H1 (cell line): ENCODE results near the gene LEMD2. TPM values are rescaled to one million over a fixed set of nuclear protein-coding genes. Genes with fewer than 3 reads are reported as not detected.

Experiments used
- CTCF ChIA-PET: fragments of 300-600 bp; sonication (Branson Sonifier 250); formaldehyde crosslinking; loops from one replicate; lab custom pipeline; 2021; ENCODE audit not compliant: partially characterized antibody; lab: Charles Lee
- POLR2A ChIA-PET: fragments of 300-600 bp; sonication (Branson Sonifier 250); formaldehyde crosslinking; loops from one replicate; lab custom pipeline; 2021; ENCODE audit warnings: inconsistent platforms; ENCODE audit not compliant: partially characterized antibody; lab: Charles Lee
- DNase-seq, 2 experiments: peaks; one replicate each; pipeline versions ENCODE4 v3.0.0 to v3.0.0-alpha.2; 2010 to 2022; ENCODE audit warnings: low spot score in 2 of 2, low read depth in 1 of 2, mixed read lengths in 1 of 2
- FAIRE-seq: peaks from 2 replicates; lab custom pipeline; 2011; peaks lifted over from hg19 to GRCh38; lab: Jason Lieb, UNC
- H2AFZ ChIP-seq: 2 replicates; pipeline ENCODE4 v1.8.1; 2012; ENCODE audit warnings: low read length, inconsistent platforms
- H2AK5ac ChIP-seq: 2 replicates; pipeline ENCODE4 v1.6.1; 2013; ENCODE audit warnings: low read depth, low read length
- H2BK120ac ChIP-seq: replicated peaks from 2 replicates; pipeline ENCODE3; 2013; ENCODE audit warnings: low read depth, low read length, inconsistent platforms
- H2BK12ac ChIP-seq: 2 replicates; pipeline ENCODE4 v1.6.1; 2013; ENCODE audit warnings: low read depth, low read length
- H2BK15ac ChIP-seq: 2 replicates; pipeline ENCODE4 v1.6.1; 2013; ENCODE audit warnings: low read length
- H2BK20ac ChIP-seq: 2 replicates; pipeline ENCODE4 v1.6.1; 2013; ENCODE audit warnings: low read length
- H2BK5ac ChIP-seq: 2 replicates; pipeline ENCODE4 v1.6.1; 2013; ENCODE audit warnings: low read depth, low read length
- H3K14ac ChIP-seq: 2 replicates; pipeline ENCODE4 v1.6.1; 2013; ENCODE audit warnings: inconsistent platforms; ENCODE audit not compliant: insufficient read length
- H3K18ac ChIP-seq: 2 replicates; pipeline ENCODE4 v1.6.1; 2013; ENCODE audit warnings: low read length; ENCODE audit errors: extremely low read depth
- H3K23ac ChIP-seq: 2 replicates; pipeline ENCODE4 v1.6.1; 2013; ENCODE audit warnings: inconsistent platforms; ENCODE audit not compliant: insufficient read length
- H3K23me2 ChIP-seq: 2 replicates; pipeline ENCODE4 v1.6.1; 2013; ENCODE audit warnings: low read depth, low read length
- H3K27ac ChIP-seq: 2 replicates; pipeline ENCODE4 v1.6.1; 2011; ENCODE audit warnings: low read depth, low read length, inconsistent platforms
- H3K27me3 ChIP-seq, 4 experiments: replicated peaks in 1 of 4; 1 replicate in 1 of 4; 2 replicates in 3 of 4; pipeline versions ENCODE4 v1.6.1 to v1.8.1; 2011 to 2013; ENCODE audit warnings: low read length in 3 of 4, mild to moderate bottlenecking in 3 of 4, inconsistent platforms in 2 of 4, mixed read lengths in 2 of 4, moderate library complexity in 1 of 4; ENCODE audit not compliant: control insufficient read depth in 3 of 4, insufficient read depth in 3 of 4; ENCODE audit errors: extremely low read depth in 1 of 4
- H3K36me3 ChIP-seq, 4 experiments: 2 replicates each; pipeline versions ENCODE4 v1.6.1 to v1.8.1; 2011 to 2013; ENCODE audit warnings: mild to moderate bottlenecking in 4 of 4, low read length in 3 of 4, moderate library complexity in 2 of 4, control low read depth in 1 of 4, inconsistent platforms in 1 of 4; ENCODE audit not compliant: insufficient read depth in 4 of 4, control insufficient read depth in 2 of 4
- H3K4ac ChIP-seq: replicated peaks from 2 replicates; pipeline ENCODE3; 2013; ENCODE audit warnings: low read length, low read depth, mixed read lengths, inconsistent platforms; ENCODE audit not compliant: insufficient read length
- H3K4me1 ChIP-seq, 4 experiments: replicated peaks in 1 of 4; 1 replicate in 1 of 4; 2 replicates in 3 of 4; pipeline versions ENCODE4 v1.6.1 to v1.8.1; 2011 to 2013; ENCODE audit warnings: low read length in 3 of 4, inconsistent platforms in 2 of 4, mixed read lengths in 1 of 4; ENCODE audit not compliant: insufficient read depth in 4 of 4, control insufficient read depth in 3 of 4
- H3K4me2 ChIP-seq, 2 experiments: 2 replicates each; pipeline versions ENCODE4 v1.6.1 to v1.8.1; 2011 to 2013; ENCODE audit warnings: low read depth in 2 of 2, low read length in 2 of 2, control low read depth in 1 of 2, inconsistent platforms in 1 of 2, mild to moderate bottlenecking in 1 of 2; ENCODE audit not compliant: insufficient read depth in 1 of 2
- H3K4me3 ChIP-seq, 4 experiments: fragments of 200-600, 300-600 bp in 1 of 4; sonication (generic), shearing (Covaris generic), sonication (Bioruptor Twin) in 1 of 4; 2 replicates each; pipeline versions ENCODE4 v1.5.1 to v1.8.1; 2011 to 2016; ENCODE audit warnings: low read length in 4 of 4, low read depth in 3 of 4, control low read depth in 2 of 4, inconsistent platforms in 2 of 4, mild to moderate bottlenecking in 2 of 4, mixed read lengths in 1 of 4, moderate library complexity in 1 of 4; ENCODE audit not compliant: insufficient read depth in 2 of 4; ENCODE audit errors: extremely low read depth in 1 of 4
- H3K56ac ChIP-seq: replicated peaks from 2 replicates; pipeline ENCODE3; 2013; ENCODE audit warnings: low read depth, mild to moderate bottlenecking, mixed read lengths, low read length, inconsistent platforms; ENCODE audit not compliant: insufficient read length
- H3K79me1 ChIP-seq: 2 replicates; pipeline ENCODE4 v1.6.1; 2013; ENCODE audit warnings: low read depth, low read length, control low read depth
- H3K79me2 ChIP-seq, 2 experiments: 2 replicates each; pipeline versions ENCODE4 v1.6.1 to v1.8.1; 2012 to 2013; ENCODE audit warnings: low read length in 2 of 2, mild to moderate bottlenecking in 2 of 2, inconsistent platforms in 1 of 2; ENCODE audit not compliant: insufficient read depth in 2 of 2, control insufficient read depth in 1 of 2
- H3K9ac ChIP-seq, 4 experiments: replicated peaks in 1 of 4; 1 replicate in 1 of 4; 2 replicates in 3 of 4; pipeline versions ENCODE4 v1.6.1 to v1.8.1; 2011 to 2013; ENCODE audit warnings: low read depth in 3 of 4, low read length in 3 of 4, control low read depth in 2 of 4, mild to moderate bottlenecking in 2 of 4, moderate library complexity in 2 of 4, inconsistent platforms in 1 of 4; ENCODE audit errors: extremely low read depth in 1 of 4
- H3K9me3 ChIP-seq, 2 experiments: 2 replicates each; pipeline versions ENCODE4 v1.6.1 to v1.8.1; 2012 to 2013; ENCODE audit warnings: mild to moderate bottlenecking in 2 of 2, moderate library complexity in 2 of 2, control low read depth in 1 of 2, inconsistent platforms in 1 of 2, low read depth in 1 of 2, low read length in 1 of 2, mixed read lengths in 1 of 2; ENCODE audit not compliant: insufficient read depth in 2 of 2
- H4K20me1 ChIP-seq, 2 experiments: replicated peaks in 1 of 2; 2 replicates each; pipeline versions ENCODE3 to v1.8.1; 2011 to 2013; ENCODE audit warnings: inconsistent platforms in 2 of 2, low read length in 2 of 2, mild to moderate bottlenecking in 1 of 2; ENCODE audit not compliant: insufficient read depth in 2 of 2, control insufficient read depth in 1 of 2
- H4K5ac ChIP-seq: 2 replicates; pipeline ENCODE4 v1.6.1; 2013; ENCODE audit warnings: low read length, low read depth, mixed read lengths, inconsistent platforms; ENCODE audit not compliant: insufficient read length
- H4K8ac ChIP-seq: 2 replicates; pipeline ENCODE4 v1.8.0; 2013; ENCODE audit warnings: mild to moderate bottlenecking, moderate library complexity, low read length, inconsistent platforms; ENCODE audit not compliant: insufficient read depth; ENCODE audit errors: extremely low read depth
- H4K91ac ChIP-seq: replicated peaks from 2 replicates; pipeline ENCODE3; 2013; ENCODE audit warnings: low read length, mixed read lengths, inconsistent platforms; ENCODE audit not compliant: insufficient read length
- ATF2 ChIP-seq: IDR thresholded peaks from 2 replicates; pipeline ENCODE4 v1.6.1; 2012; ENCODE audit warnings: low read length, inconsistent platforms
- CHD1 ChIP-seq: IDR thresholded peaks from 2 replicates; pipeline ENCODE4 v1.6.1; 2012; ENCODE audit warnings: low read depth, low read length, improper control_type of control experiment
- GTF2F1 ChIP-seq: IDR thresholded peaks from 2 replicates; pipeline ENCODE4 v1.6.1; 2012; ENCODE audit warnings: low read depth, low read length, improper control_type of control experiment, borderline replicate concordance
- PHF8 ChIP-seq: fragments of 200-600 bp; sonication (generic); conservative IDR thresholded peaks from 2 replicates; pipeline ENCODE4 v1.7.1; 2012; ENCODE audit warnings: low read depth, mild to moderate bottlenecking, inconsistent platforms, low read length, moderate library complexity
- RBBP5 ChIP-seq: IDR thresholded peaks from 2 replicates; pipeline ENCODE4 v1.7.1; 2012; ENCODE audit warnings: low read depth, mild to moderate bottlenecking, inconsistent platforms, low read length, moderate library complexity, borderline replicate concordance
- SIRT6 ChIP-seq: IDR thresholded peaks from one replicate; pipeline ENCODE4 v1.7.1; 2012; ENCODE audit warnings: low read length, inconsistent platforms
- WGBS, 2 experiments: shearing (Covaris generic) in 1 of 2; methylation state at CpG; one replicate each; pipeline versions ENCODE4 v1.1.6 to v1.1.7; 2013 to 2015; ENCODE audit warnings: low lambda C conversion rate in 2 of 2, mixed read lengths in 2 of 2, inconsistent platforms in 1 of 2, low coverage in 1 of 2, missing lambda C conversion rate in 1 of 2; ENCODE audit not compliant: insufficient replicate concordance in 2 of 2, insufficient coverage in 1 of 2, insufficient read length in 1 of 2; ENCODE audit errors: extremely low coverage in 1 of 2, missing lambda C conversion rate in 1 of 2; 5-methylcytosine and 5-hydroxymethylcytosine counted together
- polyA plus RNA-seq, 7 experiments: library from polyadenylated mRNA; depleted of rRNA in 3 of 7; stranded (reverse) in 5 of 7; unstranded in 2 of 7; fragments of >200 nt in 5 of 7; fragments of 200-250 nt in 2 of 7; gene quantifications; 1 replicate in 5 of 7; 2 replicates in 1 of 7; 4 replicates in 1 of 7; pipeline versions ENCODE4 v1.2.1 to v1.2.3, GENCODE V29; 2011 to 2013; ENCODE audit warnings: missing spikeins in 2 of 7, mixed read lengths in 2 of 7
- total RNA-seq: library from RNA; stranded (reverse); fragmentation: NEBNext Ultra II Directional; extraction: Animal tissue kit (Norgen Biotek cat#: 25700); gene quantifications from 2 replicates; pipeline ENCODE4 v1.2.1, GENCODE V29; 2021

LEMD2 gene
- total and polyA plus RNA-seq, 2 of the 8 experiments (the other 6 are each of a cell fraction or from before 2014, with no cell fraction given) = 32.7 to 57.3 TPM

GRCh38 chr6:33746036-33746600 is 42.8 kb downstream of the LEMD2 start:
- DNase-seq = peak in 1 of 2 experiments; percentile 58

More at GRCh38 chr6:33746036-33746600, 42.8 kb downstream of the LEMD2 start:
- H4K91ac ChIP-seq = peak overlapping the region; percentile 89
- CTCF ChIA-PET = interaction anchor here (0.6 to 12.0 kb wide), 27 partner anchors 9 to 410 kb away, joined by 3 to 171 read pairs (median 3); partner anchors contain the start of gene UQCC2
- no peaks in the 10 kb centered on the region for H3K36me3 ChIP-seq
- H3K9me3 ChIP-seq = no peaks in the 10 kb centered on the region
- H3K4me3 ChIP-seq = no peak overlapping the region
- peak overlapping the region; percentile 92; the same call in 1 of the 2 replicates for H2BK15ac ChIP-seq
- H3K79me1 ChIP-seq = no peaks in the 10 kb centered on the region
- no peak overlapping the region for H3K14ac ChIP-seq
- no peak overlapping the region for H3K27ac ChIP-seq
- H3K56ac ChIP-seq = no peak overlapping the region
- 0 out of 7 replicates have a peak overlapping the region, but pooled peaks of 1 of the 4 experiments have one; percentile 21 for H3K9ac ChIP-seq
- no peak overlapping the region; the same call in 1 of the 2 replicates for H4K8ac ChIP-seq
- no peaks in the 10 kb centered on the region for H3K23me2 ChIP-seq
- H3K4me2 ChIP-seq = peak overlapping the region; percentile 7 to 30; a peak in 3 of 4 replicates
- no peaks in the 10 kb centered on the region for H3K27me3 ChIP-seq
- H3K4me1 ChIP-seq = peaks cover 7 to 35% (median 23%) of the 10 kb centered on the region in 4 experiments
- H3K4ac ChIP-seq = peak overlapping the region; percentile 13
- TF ChIP-seq ATF2 (no peak), RBBP5 (0 out of 2 replicates have a peak, but pooled peaks have one; percentile 37), SIRT6 (no peak), GTF2F1 (no peak), PHF8 (no peak), CHD1 (no peak)
- H4K20me1 ChIP-seq = no peaks in the 10 kb centered on the region
- no peak for FAIRE-seq
- H4K5ac ChIP-seq = no peak overlapping the region
- H3K23ac ChIP-seq = no peak overlapping the region
- no peaks in the 10 kb centered on the region for H3K79me2 ChIP-seq
- POLR2A ChIA-PET = interaction anchor here (0.6 to 2.8 kb wide), 6 partner anchors 8 to 151 kb away, joined by 3 to 14 read pairs (median 4); no protein-coding TSS in a partner anchor
- no peak overlapping the region for H2BK120ac ChIP-seq
- peak overlapping the region; percentile 96; the same call in 1 of the 2 replicates for H2BK12ac ChIP-seq
- peak overlapping the region; percentile 32; the same call in 1 of the 2 replicates for H2BK20ac ChIP-seq
- H2AK5ac ChIP-seq = peak overlapping the region; percentile 17; the same call in 1 of the 2 replicates
- peak overlapping the region; percentile 13 for H3K18ac ChIP-seq
- H2AFZ ChIP-seq = no peak overlapping the region
- peak overlapping the region; percentile 68; the same call in 1 of the 2 replicates for H2BK5ac ChIP-seq
- 73% methylated on average over 11 of the region's 14 CpGs; no CpG with 5 or more reads in 1 of the 2 experiments for WGBS, 2 experiments
